Measurements from ENCODE around the gene LBP.

DNA sequence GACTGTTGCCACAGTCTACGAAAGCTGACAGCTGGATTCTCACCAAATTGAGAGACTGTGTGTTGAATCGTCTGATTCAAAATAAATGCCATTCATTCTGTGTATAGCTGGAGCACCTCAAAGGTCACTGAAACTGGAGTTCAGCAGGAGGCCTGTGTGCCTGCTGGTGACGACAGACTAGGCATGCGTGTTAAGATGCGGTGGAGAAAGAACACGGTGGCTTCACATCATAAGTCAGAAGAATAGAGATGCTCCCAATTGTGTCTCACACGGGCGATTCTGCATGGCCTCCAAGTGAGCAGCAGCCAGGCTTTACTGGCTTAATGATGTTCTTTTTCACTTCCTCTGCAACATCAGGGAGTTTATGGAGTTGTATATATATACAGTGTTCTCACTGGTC lies 56.5 kb downstream of the LBP start:
- TF ChIP-seq, protein P1, sequence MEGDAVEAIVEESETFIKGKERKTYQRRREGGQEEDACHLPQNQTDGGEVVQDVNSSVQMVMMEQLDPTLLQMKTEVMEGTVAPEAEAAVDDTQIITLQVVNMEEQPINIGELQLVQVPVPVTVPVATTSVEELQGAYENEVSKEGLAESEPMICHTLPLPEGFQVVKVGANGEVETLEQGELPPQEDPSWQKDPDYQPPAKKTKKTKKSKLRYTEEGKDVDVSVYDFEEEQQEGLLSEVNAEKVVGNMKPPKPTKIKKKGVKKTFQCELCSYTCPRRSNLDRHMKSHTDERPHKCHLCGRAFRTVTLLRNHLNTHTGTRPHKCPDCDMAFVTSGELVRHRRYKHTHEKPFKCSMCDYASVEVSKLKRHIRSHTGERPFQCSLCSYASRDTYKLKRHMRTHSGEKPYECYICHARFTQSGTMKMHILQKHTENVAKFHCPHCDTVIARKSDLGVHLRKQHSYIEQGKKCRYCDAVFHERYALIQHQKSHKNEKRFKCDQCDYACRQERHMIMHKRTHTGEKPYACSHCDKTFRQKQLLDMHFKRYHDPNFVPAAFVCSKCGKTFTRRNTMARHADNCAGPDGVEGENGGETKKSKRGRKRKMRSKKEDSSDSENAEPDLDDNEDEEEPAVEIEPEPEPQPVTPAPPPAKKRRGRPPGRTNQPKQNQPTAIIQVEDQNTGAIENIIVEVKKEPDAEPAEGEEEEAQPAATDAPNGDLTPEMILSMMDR (IDR thresholded peaks at IDR 0.05), result no peak
- no peak for TF ChIP-seq POLR2A (IDR thresholded peaks at IDR 0.05)
